Calu3 (cell line): ENCODE results near the gene RD3L. TPM values are rescaled to one million over a fixed set of nuclear protein-coding genes. Genes with fewer than 3 reads are reported as not detected.
"Not testable (repeated sequence)": the region's sequence is repeated elsewhere in the genome, so short reads cannot be mapped to it uniquely, and the experiment has no call there.

Experiments
- BruUV-seq: library from RNA; stranded (reverse); fragments of 400-500 nt; replicated peaks from 2 replicates; lab custom pipeline; 2021; lab: Mats Ljungman, UMichigan
- CTCF ChIA-PET: fragments of 300-600 bp; sonication (Branson Sonifier 250); formaldehyde crosslinking; loops from one replicate; lab custom pipeline; 2022; ENCODE audit warnings: antibody characterized with exemption; lab: Charles Lee
- DNase-seq: peaks from one replicate; pipeline ENCODE4 v3.0.0; 2022
- H3K27ac Mint-ChIP-seq: one replicate; pipeline ENCODE4 v1.8.0; 2022; ENCODE audit warnings: mixed read lengths; ENCODE audit not compliant: unreplicated experiment
- H3K27me3 Mint-ChIP-seq: one replicate; pipeline ENCODE4 v1.8.0; 2022; ENCODE audit warnings: mixed read lengths; ENCODE audit not compliant: unreplicated experiment
- H3K36me3 Mint-ChIP-seq: one replicate; pipeline ENCODE4 v1.8.0; 2022; ENCODE audit warnings: mild to moderate bottlenecking, moderate library complexity, mixed read lengths; ENCODE audit not compliant: insufficient read depth, unreplicated experiment
- H3K4me1 Mint-ChIP-seq: one replicate; pipeline ENCODE4 v1.8.0; 2022; ENCODE audit warnings: mild to moderate bottlenecking, low read depth, mixed read lengths; ENCODE audit not compliant: unreplicated experiment
- H3K4me3 Mint-ChIP-seq: one replicate; pipeline ENCODE4 v1.8.0; 2022; ENCODE audit warnings: mild to moderate bottlenecking, low read depth, moderate library complexity, mixed read lengths; ENCODE audit not compliant: unreplicated experiment
- H3K9me3 Mint-ChIP-seq: one replicate; pipeline ENCODE4 v1.8.0; 2022; ENCODE audit warnings: low read depth, mixed read lengths; ENCODE audit not compliant: unreplicated experiment
- intact Hi-C: fragments of 100-400 bp; cut with micrococcal nuclease; formaldehyde crosslinking; loops from one replicate; pipeline ENCODE4 v1.10.0; 2022; ENCODE audit not compliant: unreplicated experiment
- total RNA-seq: library from RNA; stranded (reverse); gene quantifications from 2 replicates; pipeline ENCODE4 v1.2.3, GENCODE V29; 2022
- TF ChIP-seq, protein P1 (sequence below): fragments of 200-600 bp; IDR thresholded peaks from one replicate; pipeline ENCODE4 v1.8.0; 2022; ENCODE audit warnings: antibody characterized with exemption; ENCODE audit not compliant: unreplicated experiment

RD3L gene
- total RNA-seq, 1 experiment from 2014 or later: not detected

DNA sequence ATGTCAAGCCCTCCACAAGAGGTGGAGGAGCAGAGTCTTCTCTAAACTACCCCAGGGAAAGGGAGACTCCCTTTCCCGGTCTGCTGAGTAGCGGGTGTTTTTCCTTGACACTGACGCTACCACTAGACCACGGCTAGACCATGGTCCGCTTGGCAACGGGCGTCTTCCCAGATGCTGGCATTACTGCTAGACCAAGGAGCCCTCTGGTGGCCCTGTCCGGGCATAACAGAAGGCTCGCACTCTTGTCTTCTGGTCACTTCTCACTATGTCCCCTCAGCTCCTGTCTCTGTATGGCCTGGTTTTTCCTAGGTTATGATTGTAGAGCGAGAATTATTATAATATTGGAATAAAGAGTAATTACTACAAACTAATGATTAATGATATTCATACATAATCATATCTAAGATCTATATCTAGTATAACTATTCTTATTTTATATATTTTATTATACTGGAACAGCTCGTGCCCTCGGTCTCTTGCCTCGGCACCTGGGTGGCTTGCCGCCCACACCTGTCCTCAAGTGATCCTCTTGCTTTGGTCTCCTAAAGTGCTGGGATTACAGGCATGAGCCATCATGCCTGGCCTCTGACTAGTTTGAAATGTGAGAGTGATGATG lies 38.4 kb upstream of the RD3L start:
- H3K27me3 Mint-ChIP-seq: peaks cover 26% of the 10 kb centered on the region
- intact Hi-C loops: loop anchor here (1.0 to 5.0 kb wide), 2 partner anchors 38 to 172 kb away; partner anchors contain the start of gene RD3L
- CTCF ChIA-PET: interaction anchor here (1.2 to 2.3 kb wide), 2 partner anchors 70 to 172 kb away, joined by 3 to 11 read pairs; no protein-coding TSS in a partner anchor
- not testable (repeated sequence) for H3K4me1 Mint-ChIP-seq, H3K9me3 Mint-ChIP-seq, H3K4me3 Mint-ChIP-seq, H3K27ac Mint-ChIP-seq, BruUV-seq, H3K36me3 Mint-ChIP-seq
- TF ChIP-seq, protein P1, sequence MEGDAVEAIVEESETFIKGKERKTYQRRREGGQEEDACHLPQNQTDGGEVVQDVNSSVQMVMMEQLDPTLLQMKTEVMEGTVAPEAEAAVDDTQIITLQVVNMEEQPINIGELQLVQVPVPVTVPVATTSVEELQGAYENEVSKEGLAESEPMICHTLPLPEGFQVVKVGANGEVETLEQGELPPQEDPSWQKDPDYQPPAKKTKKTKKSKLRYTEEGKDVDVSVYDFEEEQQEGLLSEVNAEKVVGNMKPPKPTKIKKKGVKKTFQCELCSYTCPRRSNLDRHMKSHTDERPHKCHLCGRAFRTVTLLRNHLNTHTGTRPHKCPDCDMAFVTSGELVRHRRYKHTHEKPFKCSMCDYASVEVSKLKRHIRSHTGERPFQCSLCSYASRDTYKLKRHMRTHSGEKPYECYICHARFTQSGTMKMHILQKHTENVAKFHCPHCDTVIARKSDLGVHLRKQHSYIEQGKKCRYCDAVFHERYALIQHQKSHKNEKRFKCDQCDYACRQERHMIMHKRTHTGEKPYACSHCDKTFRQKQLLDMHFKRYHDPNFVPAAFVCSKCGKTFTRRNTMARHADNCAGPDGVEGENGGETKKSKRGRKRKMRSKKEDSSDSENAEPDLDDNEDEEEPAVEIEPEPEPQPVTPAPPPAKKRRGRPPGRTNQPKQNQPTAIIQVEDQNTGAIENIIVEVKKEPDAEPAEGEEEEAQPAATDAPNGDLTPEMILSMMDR: peak; percentile 64
- DNase-seq: peak; percentile 72

DNA sequence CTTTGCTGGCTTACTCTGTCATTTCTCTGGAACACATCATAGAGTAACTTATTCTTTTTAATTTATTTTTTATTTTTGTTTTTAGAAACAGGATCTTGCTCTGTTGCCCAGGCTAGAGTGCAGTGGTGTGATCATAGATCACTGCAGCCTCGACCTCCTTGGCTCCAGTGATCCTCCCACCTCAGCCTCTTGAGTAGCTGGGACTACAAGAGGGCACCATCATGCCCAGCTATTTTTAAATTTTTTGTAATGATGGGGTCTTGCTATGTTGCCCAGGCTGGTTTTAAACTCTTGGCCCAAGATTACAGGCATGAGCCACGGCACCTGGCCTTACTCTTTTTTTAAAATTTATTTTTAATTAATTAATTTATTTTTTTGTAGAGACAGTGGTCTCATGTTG lies 32.2 kb upstream of the RD3L start:
- H3K27ac Mint-ChIP-seq: no peak overlapping the region
- no peak overlapping the region for H3K4me3 Mint-ChIP-seq
- H3K9me3 Mint-ChIP-seq: no peaks in the 10 kb centered on the region
- CTCF ChIA-PET: no interaction called here
- no peak for DNase-seq
- H3K27me3 Mint-ChIP-seq: no peaks in the 10 kb centered on the region
- no peaks in the 10 kb centered on the region for H3K36me3 Mint-ChIP-seq
- intact Hi-C loops: no loop called here
- BruUV-seq: no TSS peak
- TF ChIP-seq, protein P1: no peak
- H3K4me1 Mint-ChIP-seq: no peaks in the 10 kb centered on the region

DNA sequence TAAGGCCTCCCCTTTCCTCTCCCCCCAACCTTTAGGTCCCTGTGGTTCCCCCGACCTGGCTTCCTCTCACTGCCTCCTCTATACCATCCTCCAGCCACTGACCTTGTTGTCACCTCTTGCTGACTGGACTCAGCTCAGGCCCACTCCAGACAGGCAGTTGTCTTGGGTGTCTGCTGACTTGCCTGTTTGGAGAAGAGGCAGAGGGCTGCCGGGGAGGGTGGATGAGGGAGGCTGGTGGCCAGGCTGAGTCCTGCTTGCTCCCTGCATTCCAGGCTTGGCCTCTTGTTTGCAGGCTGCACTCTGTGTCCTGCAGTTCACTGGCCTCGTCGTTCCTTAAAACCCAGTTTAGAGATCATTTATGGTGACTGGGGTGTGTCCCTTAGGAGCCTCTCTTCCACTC lies 31.0 kb upstream of the RD3L start:
- Mint-ChIP-seq H3K9me3 (no peaks in the 10 kb centered on the region), H3K36me3 (no peaks in the 10 kb centered on the region), H3K27ac (no peak overlapping the region), H3K4me3 (no peak overlapping the region), H3K4me1 (no peaks in the 10 kb centered on the region), H3K27me3 (no peaks in the 10 kb centered on the region)
- CTCF ChIA-PET: no interaction called here
- no TSS peak for BruUV-seq
- intact Hi-C loops: no loop called here
- TF ChIP-seq, protein P1: no peak
- no peak for DNase-seq

DNA sequence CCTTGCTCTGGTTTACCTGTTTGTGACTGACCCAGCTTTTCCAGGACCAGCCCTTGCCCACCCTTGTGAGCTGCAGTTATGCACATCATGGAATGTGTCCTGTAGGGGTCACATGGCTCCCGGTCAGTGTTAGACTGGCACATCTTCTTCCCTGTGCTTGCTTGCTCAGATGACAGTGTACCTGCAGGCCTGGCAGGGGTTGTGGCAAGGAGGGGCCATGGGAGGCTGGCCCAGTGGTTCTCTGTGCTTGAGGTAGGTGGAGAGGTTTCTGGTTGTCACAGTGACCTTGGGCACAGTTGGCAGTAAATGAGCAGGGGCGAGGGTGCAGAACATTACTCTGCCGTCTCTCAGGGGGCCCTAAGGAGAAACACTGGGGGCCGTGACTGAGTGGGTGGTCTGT lies 27.6 kb upstream of the RD3L start:
- no peak overlapping the region for H3K27ac Mint-ChIP-seq
- intact Hi-C loops: no loop called here
- H3K4me1 Mint-ChIP-seq: no peaks in the 10 kb centered on the region
- H3K27me3 Mint-ChIP-seq: no peaks in the 10 kb centered on the region
- TF ChIP-seq, protein P1: no peak
- no TSS peak for BruUV-seq
- DNase-seq: no peak
- H3K36me3 Mint-ChIP-seq: no peaks in the 10 kb centered on the region
- H3K9me3 Mint-ChIP-seq: no peaks in the 10 kb centered on the region
- CTCF ChIA-PET: no interaction called here
- H3K4me3 Mint-ChIP-seq: no peak overlapping the region
